HG03108 (cell line): Measurements from ENCODE around the gene RAB11FIP5.
A peak's percentile ranks its signal among the peaks of the same experiment; 100 is the strongest.

Source experiments
- ATAC-seq: cut with Tn5 transposase; IDR thresholded peaks from one replicate; pipeline ENCODE4 v1.9.1; 2021; ENCODE audit warnings: moderate library complexity; ENCODE audit not compliant: unreplicated experiment

RAB11FIP5 gene

GRCh38 chr2:73085691-73086090 is 27.1 kb downstream of the RAB11FIP5 start:
- peak; percentile 81 for ATAC-seq

- ATAC-seq, result no peak
Measured at GRCh38 chr2:73084971-73085370, 27.8 kb downstream of the RAB11FIP5 start.

- ATAC-seq, result no peak
Measured at GRCh38 chr2:73083886-73084800, 28.6 kb downstream of the RAB11FIP5 start.

GRCh38 chr2:73082523-73083410 is 30.0 kb downstream of the RAB11FIP5 start:
- ATAC-seq, result no peak

GRCh38 chr2:73081181-73081671 is 31.5 kb downstream of the RAB11FIP5 start:
- ATAC-seq, result no peak

GRCh38 chr2:73080321-73081131 is 32.2 kb downstream of the RAB11FIP5 start:
- no peak for ATAC-seq

GRCh38 chr2:73079636-73080035 is 33.1 kb downstream of the RAB11FIP5 start:
- no peak for ATAC-seq

- ATAC-seq, result no peak
Measured at GRCh38 chr2:73078457-73079411, 34.0 kb downstream of the RAB11FIP5 start.

GRCh38 chr2:73077424-73077795 is 35.3 kb downstream of the RAB11FIP5 start:
- no peak for ATAC-seq

GRCh38 chr2:73076701-73077423 is 35.9 kb downstream of the RAB11FIP5 start:
- no peak for ATAC-seq

- no peak for ATAC-seq
Measured at GRCh38 chr2:73075477-73076373, 37.0 kb downstream of the RAB11FIP5 start.

GRCh38 chr2:73074110-73075069 is 38.4 kb downstream of the RAB11FIP5 start:
- no peak for ATAC-seq

- ATAC-seq, result no peak
Measured at GRCh38 chr2:73072416-73072815, 40.3 kb downstream of the RAB11FIP5 start.

- peak; percentile 5 for ATAC-seq
Measured at GRCh38 chr2:73072129-73072395, 40.7 kb downstream of the RAB11FIP5 start.

- peak; percentile 89 for ATAC-seq
Measured at GRCh38 chr2:73071360-73072128, 41.2 kb downstream of the RAB11FIP5 start, which contains the start of gene SFXN5. Gene SFXN5, minus strand, starts transcription at chr2:73071712. Its CDS starts 7 bp downstream, at chr2:73071705.
